ENCODE data around the gene AK8.

Gene AK8

DNA sequence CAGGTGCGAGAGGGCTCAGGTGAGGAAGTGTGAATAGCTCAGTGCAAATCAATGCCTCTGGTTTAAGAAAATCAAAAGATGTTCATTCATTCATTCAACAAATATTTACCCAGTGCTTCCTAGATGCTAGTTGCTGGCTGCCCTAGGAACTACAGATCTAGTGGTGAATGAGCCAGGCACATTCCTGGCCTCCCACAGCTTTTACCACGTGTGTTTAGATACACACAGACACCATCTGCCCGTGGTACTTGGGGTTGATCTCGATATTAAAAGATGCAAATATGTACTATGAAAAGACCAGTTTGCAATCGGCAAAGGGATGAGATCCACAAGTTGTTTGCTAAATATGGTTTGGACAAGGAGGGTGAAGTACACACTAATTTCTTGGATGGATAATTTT, 129.6 kb downstream of the AK8 start:
- no peak overlapping the region for H4K91ac ChIP-seq (ENCODE audit: low read depth, low read length, poor library complexity)
- no peak overlapping the region for H3K27ac ChIP-seq (replicated peaks; ENCODE audit: low read length)
- no peak overlapping the region for H3K23ac ChIP-seq (ENCODE audit: low read depth, low read length, poor library complexity)
- no peaks in the 10 kb centered on the region for H3K36me3 ChIP-seq (replicated peaks in 1 of 2; ENCODE audit: control insufficient read depth in 2 of 2, insufficient read depth in 2 of 2, low read length in 2 of 2)
- no peaks in the 10 kb centered on the region for H3K79me1 ChIP-seq (ENCODE audit: low read depth, low read length)
- H3K4ac ChIP-seq (ENCODE audit: low read length): no peak overlapping the region
- no peak overlapping the region for H2AK5ac ChIP-seq (ENCODE audit: low read depth, low read length)
- H3K14ac ChIP-seq (ENCODE audit: low read length): no peak overlapping the region
- no peak overlapping the region for H3K4me2 ChIP-seq (ENCODE audit: insufficient read depth, low read length, poor library complexity, severe bottlenecking)
- H2BK15ac ChIP-seq (ENCODE audit: low read length): no peak overlapping the region
- no peak overlapping the region for H2AFZ ChIP-seq (ENCODE audit: low read length)
- no peak overlapping the region for H4K8ac ChIP-seq (ENCODE audit: low read depth, low read length)
- H2BK5ac ChIP-seq (ENCODE audit: low read length): no peak overlapping the region
- H3K18ac ChIP-seq (ENCODE audit: low read length): no peak overlapping the region
- H3K4me1 ChIP-seq (ENCODE audit: control insufficient read depth in 2 of 2, insufficient read depth in 1 of 2, low read depth in 1 of 2, low read length in 2 of 2): peaks cover 28 to 29% of the 10 kb centered on the region in 2 donors
- no peak overlapping the region for H2BK120ac ChIP-seq (ENCODE audit: low read depth, low read length)
- no peak overlapping the region for H2BK12ac ChIP-seq (ENCODE audit: low read length)
- H3K27me3 ChIP-seq (ENCODE audit: control insufficient read depth in 3 of 3, insufficient read depth in 3 of 3, low read depth in 1 of 3, low read length in 3 of 3): peaks cover 0 to 60% (median 8%) of the 10 kb centered on the region in 3 experiments
- DNase-seq (ENCODE audit: low spot score): no peak
- H3K4me3 ChIP-seq (ENCODE audit: low read length in 2 of 2): no peak overlapping the region
- no peaks in the 10 kb centered on the region for H3K9me3 ChIP-seq (replicated peaks in 1 of 2; ENCODE audit: control insufficient read depth in 2 of 2, insufficient read depth in 1 of 2, low read depth in 1 of 2, low read length in 2 of 2)
- WGBS, 2 donors (ENCODE audit: extremely low coverage in 2 of 2, insufficient read length in 2 of 2, insufficient replicate concordance in 1 of 2): no CpG with 5 or more reads among the region's 5 CpGs
- no peak overlapping the region for H3K9ac ChIP-seq (ENCODE audit: low read depth, low read length, poor library complexity)

DNA sequence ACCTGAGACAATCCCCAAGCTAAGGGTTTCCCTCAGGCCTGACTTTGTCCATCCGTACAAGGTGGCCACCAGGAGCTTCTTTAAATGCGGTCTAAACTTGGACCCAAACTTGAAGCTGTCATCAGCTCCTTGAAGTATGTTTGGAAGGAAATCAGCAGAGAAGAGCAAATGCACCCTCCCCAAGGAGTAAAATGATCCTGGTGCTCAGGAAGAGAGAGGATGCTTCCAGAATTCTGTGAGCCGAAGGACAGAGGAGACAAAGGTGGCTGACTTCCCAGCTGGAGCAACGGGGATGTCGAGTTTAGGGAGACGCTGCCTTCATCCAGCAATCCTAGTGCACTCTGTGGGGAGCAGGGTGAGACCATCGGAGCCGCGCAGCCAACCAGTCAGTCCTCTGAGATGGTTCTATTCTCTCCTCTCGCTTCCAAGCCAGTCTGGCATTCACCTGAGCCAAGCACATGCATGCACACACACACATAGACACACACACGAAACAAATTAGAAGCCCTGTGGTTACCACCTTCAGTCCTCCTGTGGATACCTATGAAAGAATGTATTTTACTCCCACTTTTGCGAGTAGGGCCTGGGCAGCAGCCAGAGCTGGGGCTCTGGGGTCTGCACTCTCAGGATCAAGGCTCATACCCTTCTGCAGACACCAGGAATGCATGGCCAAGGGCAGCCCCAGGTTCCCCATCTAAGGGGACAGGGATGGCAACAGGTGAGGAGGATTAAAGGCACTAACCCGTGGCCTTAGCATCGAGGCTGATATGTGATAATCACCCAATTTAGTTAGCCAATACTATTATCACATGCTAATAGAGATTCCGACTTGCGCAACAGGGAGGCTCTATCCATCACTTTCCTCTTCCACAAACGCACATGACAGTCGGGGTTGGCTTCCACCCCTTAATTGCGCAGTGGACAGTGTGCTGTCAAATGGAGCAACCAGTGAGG, 132.1 kb downstream of the AK8 start:
- no peaks in the 10 kb centered on the region for H3K79me1 ChIP-seq (ENCODE audit: low read depth, low read length)
- WGBS, 2 donors (ENCODE audit: extremely low coverage in 2 of 2, insufficient read length in 2 of 2, insufficient replicate concordance in 1 of 2): no CpG with 5 or more reads among the region's 19 CpGs
- no peak overlapping the region for H2BK120ac ChIP-seq (ENCODE audit: low read depth, low read length)
- peaks cover 21 to 27% of the 10 kb centered on the region in 2 donors for H3K4me1 ChIP-seq (ENCODE audit: control insufficient read depth in 2 of 2, insufficient read depth in 1 of 2, low read depth in 1 of 2, low read length in 2 of 2)
- H3K4me2 ChIP-seq (ENCODE audit: insufficient read depth, low read length, poor library complexity, severe bottlenecking): peak overlapping the region; percentile 75
- H3K4me3 ChIP-seq (ENCODE audit: low read length in 2 of 2): no peak overlapping the region
- no peak overlapping the region for H2AK5ac ChIP-seq (ENCODE audit: low read depth, low read length)
- H3K23ac ChIP-seq (ENCODE audit: low read depth, low read length, poor library complexity): no peak overlapping the region
- H3K14ac ChIP-seq (ENCODE audit: low read length): no peak overlapping the region
- H2BK5ac ChIP-seq (ENCODE audit: low read length): no peak overlapping the region
- H4K8ac ChIP-seq (ENCODE audit: low read depth, low read length): no peak overlapping the region
- H3K36me3 ChIP-seq (replicated peaks in 1 of 2; ENCODE audit: control insufficient read depth in 2 of 2, insufficient read depth in 2 of 2, low read length in 2 of 2): no peaks in the 10 kb centered on the region
- H2BK15ac ChIP-seq (ENCODE audit: low read length): no peak overlapping the region
- no peak overlapping the region for H3K18ac ChIP-seq (ENCODE audit: low read length)
- H3K9ac ChIP-seq (ENCODE audit: low read depth, low read length, poor library complexity): no peak overlapping the region
- no peak overlapping the region for H2AFZ ChIP-seq (ENCODE audit: low read length)
- peaks cover 3 to 78% (median 20%) of the 10 kb centered on the region in 3 experiments for H3K27me3 ChIP-seq (ENCODE audit: control insufficient read depth in 3 of 3, insufficient read depth in 3 of 3, low read depth in 1 of 3, low read length in 3 of 3)
- no peak overlapping the region for H2BK12ac ChIP-seq (ENCODE audit: low read length)
- H3K27ac ChIP-seq (replicated peaks; ENCODE audit: low read length): no peak overlapping the region
- no peak overlapping the region for H3K4ac ChIP-seq (ENCODE audit: low read length)
- no peak for DNase-seq (ENCODE audit: low spot score)
- H3K9me3 ChIP-seq (replicated peaks in 1 of 2; ENCODE audit: control insufficient read depth in 2 of 2, insufficient read depth in 1 of 2, low read depth in 1 of 2, low read length in 2 of 2): peaks cover 0 to 2% of the 10 kb centered on the region in 2 donors
- no peak overlapping the region for H4K91ac ChIP-seq (ENCODE audit: low read depth, low read length, poor library complexity)

DNA sequence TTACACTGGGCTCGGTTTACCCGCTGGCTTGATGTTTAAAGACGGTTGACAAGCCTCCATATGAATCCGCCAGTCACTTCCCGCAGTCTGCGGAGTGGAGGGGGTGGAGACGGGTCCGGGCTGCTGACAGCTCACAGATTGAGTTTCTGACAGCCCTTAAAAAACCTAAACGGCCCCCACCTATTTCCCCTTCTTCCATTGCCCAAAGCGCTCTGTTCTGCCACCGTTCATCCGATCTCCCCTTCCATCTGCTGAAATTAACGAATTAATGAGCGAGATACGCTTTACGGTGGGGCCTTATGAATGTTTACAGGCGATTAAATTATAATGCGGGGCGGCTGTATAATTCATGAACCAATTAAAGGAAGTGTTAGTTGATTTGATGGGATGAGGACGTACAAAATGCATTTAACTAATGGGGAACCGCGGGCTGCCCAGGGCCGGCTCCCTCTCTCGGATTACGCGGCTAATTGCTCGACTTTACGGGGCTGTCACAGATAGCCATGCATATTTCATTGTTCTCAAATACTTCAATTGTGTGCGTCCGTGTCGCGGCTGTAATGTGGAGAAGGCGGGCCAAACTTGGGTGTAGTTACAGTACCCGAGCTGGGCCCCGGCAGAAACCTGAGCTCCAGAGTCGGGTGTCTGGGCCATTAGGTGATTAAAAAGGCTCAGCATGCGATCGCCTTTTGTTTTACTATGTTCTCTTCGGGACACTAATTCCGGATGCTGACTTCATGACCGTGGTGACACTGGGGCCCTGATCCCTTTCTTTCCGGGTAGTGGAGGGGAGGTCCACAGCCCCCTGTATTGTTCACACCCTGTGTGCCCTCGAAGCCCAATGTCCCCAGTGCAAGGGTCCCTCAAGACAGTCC, 133.0 kb downstream of the AK8 start:
- no peak overlapping the region for H2BK12ac ChIP-seq (ENCODE audit: low read length)
- H4K91ac ChIP-seq (ENCODE audit: low read depth, low read length, poor library complexity): no peak overlapping the region
- H2BK120ac ChIP-seq (ENCODE audit: low read depth, low read length): no peak overlapping the region
- H3K9me3 ChIP-seq (replicated peaks in 1 of 2; ENCODE audit: control insufficient read depth in 2 of 2, insufficient read depth in 1 of 2, low read depth in 1 of 2, low read length in 2 of 2): peaks cover 0 to 2% of the 10 kb centered on the region in 2 donors
- WGBS, 2 donors (ENCODE audit: extremely low coverage in 2 of 2, insufficient read length in 2 of 2, insufficient replicate concordance in 1 of 2): no CpG with 5 or more reads among the region's 43 CpGs
- no peak overlapping the region for H4K8ac ChIP-seq (ENCODE audit: low read depth, low read length)
- H2BK15ac ChIP-seq (ENCODE audit: low read length): no peak overlapping the region
- no peaks in the 10 kb centered on the region for H3K36me3 ChIP-seq (replicated peaks in 1 of 2; ENCODE audit: control insufficient read depth in 2 of 2, insufficient read depth in 2 of 2, low read length in 2 of 2)
- H2BK5ac ChIP-seq (ENCODE audit: low read length): no peak overlapping the region
- H3K79me1 ChIP-seq (ENCODE audit: low read depth, low read length): no peaks in the 10 kb centered on the region
- H3K14ac ChIP-seq (ENCODE audit: low read length): no peak overlapping the region
- H3K4me2 ChIP-seq (ENCODE audit: insufficient read depth, low read length, poor library complexity, severe bottlenecking): peak overlapping the region; percentile 75
- no peak overlapping the region for H3K4ac ChIP-seq (ENCODE audit: low read length)
- H3K9ac ChIP-seq (ENCODE audit: low read depth, low read length, poor library complexity): no peak overlapping the region
- H3K23ac ChIP-seq (ENCODE audit: low read depth, low read length, poor library complexity): no peak overlapping the region
- peaks cover 21 to 27% of the 10 kb centered on the region in 2 donors for H3K4me1 ChIP-seq (ENCODE audit: control insufficient read depth in 2 of 2, insufficient read depth in 1 of 2, low read depth in 1 of 2, low read length in 2 of 2)
- no peak overlapping the region for H3K4me3 ChIP-seq (ENCODE audit: low read length in 2 of 2)
- H2AK5ac ChIP-seq (ENCODE audit: low read depth, low read length): no peak overlapping the region
- no peak overlapping the region for H3K18ac ChIP-seq (ENCODE audit: low read length)
- peak overlapping the region; percentile 40 for H2AFZ ChIP-seq (ENCODE audit: low read length)
- peaks cover 3 to 86% (median 20%) of the 10 kb centered on the region in 3 experiments for H3K27me3 ChIP-seq (ENCODE audit: control insufficient read depth in 3 of 3, insufficient read depth in 3 of 3, low read depth in 1 of 3, low read length in 3 of 3)
- H3K27ac ChIP-seq (replicated peaks; ENCODE audit: low read length): no peak overlapping the region
- peak; percentile 44 for DNase-seq (ENCODE audit: low spot score)

All from neuronal stem cell (in vitro differentiated cells).